HG02588 (cell line): ENCODE results near the gene RNU1-2.
"Not testable (repeated sequence)": the region's sequence is repeated elsewhere in the genome, so short reads cannot be mapped to it uniquely, and the experiment has no call there.

Source experiments
- ATAC-seq: cut with Tn5 transposase; IDR thresholded peaks from one replicate; pipeline ENCODE4 v1.9.1; 2021; ENCODE audit warnings: mild to moderate bottlenecking, moderate library complexity; ENCODE audit not compliant: unreplicated experiment

RNU1-2 gene

DNA sequence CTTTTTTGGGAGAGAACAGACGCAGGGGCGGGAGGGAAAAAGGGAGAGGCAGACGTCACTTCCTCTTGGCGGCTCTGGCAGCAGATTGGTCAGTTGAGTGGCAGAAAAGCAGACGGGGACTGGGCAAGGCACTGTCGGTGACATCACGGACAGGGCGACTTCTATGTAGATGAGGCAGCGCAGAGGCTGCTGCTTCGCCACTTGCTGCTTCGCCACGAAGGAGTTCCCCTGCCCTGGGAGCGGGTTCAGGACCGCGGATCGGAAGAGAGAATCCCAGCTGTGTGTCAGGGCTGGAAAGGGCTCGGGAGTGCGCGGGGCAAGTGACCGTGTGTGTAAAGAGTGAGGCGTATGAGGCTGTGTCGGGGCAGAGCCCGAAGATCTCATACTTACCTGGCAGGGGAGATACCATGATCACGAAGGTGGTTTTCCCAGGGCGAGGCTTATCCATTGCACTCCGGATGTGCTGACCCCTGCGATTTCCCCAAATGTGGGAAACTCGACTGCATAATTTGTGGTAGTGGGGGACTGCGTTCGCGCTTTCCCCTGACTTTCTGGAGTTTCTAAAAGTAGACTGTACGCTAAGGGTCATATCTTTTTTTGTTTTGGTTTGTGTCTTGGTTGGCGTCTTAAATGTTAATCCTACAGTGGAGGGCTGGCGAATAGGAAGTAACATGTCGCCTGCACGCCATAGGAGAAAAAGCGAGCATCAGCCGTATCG, at the start of gene RNU1-2:
Gene RNU1-2 (plus strand): TSS at position 383 of the 718 bp plus-strand sequence.
- ATAC-seq = peak; percentile 92

DNA sequence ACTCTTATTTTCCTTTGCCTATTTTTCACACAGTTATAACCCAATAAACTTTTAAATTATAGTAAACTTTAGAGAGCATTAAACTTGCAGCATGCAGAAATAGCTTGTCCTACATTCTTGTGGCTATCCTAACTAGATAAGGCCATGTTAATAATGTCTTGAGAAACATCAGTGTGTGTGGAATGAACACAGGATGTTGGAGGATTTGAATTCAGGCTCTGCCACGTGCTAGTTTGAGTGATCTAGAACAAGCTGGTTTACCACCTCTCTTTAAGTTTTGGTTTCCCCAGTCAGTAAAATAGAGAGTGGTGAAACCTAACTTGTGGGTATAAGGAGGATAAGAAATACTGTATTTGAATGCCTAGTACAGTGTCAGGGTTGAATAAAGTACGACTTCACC, 39.6 kb upstream of the RNU1-2 start:
- not testable (repeated sequence) for ATAC-seq

DNA sequence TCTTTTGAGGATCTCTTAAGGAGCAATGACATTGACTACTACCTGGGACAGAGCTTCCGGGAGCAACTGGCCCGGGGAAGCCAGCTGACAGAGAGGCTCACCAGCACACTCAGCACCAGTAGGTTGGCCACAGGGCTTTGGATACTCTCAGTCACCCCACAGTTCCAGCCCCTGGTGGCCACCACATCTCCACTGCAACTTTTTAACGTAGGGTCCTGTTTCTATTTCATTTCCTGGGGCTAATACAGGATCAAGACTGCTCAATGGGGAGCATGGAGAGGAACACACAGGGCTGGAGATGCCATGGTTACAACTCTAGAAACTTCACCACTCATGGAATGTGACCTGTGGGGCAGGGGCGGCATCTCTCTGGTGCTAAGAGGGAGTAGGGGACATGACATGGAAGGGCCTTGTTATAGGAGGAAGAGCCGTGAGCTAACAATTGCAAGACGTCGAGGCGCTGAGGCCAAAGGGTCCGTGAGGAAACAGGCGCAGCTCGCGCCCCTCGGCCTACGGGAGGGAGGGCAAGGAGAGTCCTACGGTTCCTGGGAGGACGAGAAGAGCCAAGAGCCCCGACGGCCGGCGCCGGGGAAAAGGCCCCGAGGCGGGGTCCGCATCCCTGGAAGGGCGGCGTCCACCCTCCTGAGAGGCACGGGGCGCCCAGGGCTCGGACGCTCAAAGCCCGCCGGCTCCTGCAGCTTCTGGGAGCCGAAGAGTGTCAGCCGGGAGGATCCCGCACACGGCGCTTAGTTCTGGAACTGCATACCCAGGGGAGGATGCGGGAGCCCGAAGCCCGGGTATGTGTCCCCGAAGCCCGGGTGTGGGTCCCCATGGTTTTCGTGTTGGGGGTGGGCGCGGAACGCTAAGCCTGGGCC, 36.4 kb upstream of the RNU1-2 start:
- ATAC-seq = not testable (repeated sequence)

DNA sequence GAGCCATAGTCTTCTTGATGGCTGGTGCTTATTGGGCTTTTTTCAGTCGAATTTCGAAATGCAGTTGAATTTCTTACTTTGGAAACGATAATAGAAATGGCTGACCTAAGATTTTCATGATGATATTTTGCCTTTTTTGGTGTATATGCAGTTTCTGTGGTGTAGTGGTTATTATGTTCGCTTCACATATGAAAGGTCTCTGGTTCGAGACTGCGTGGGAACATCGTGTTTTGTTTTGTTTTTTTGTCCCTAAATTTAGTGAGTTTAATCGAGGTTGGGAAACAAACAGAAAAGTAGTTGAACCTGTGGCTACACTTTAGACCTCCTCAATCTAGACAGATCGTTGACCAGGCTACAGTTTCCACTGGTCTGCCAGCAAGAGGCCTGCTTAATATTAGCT, 35.7 kb upstream of the RNU1-2 start:
- ATAC-seq = not testable (repeated sequence)

DNA sequence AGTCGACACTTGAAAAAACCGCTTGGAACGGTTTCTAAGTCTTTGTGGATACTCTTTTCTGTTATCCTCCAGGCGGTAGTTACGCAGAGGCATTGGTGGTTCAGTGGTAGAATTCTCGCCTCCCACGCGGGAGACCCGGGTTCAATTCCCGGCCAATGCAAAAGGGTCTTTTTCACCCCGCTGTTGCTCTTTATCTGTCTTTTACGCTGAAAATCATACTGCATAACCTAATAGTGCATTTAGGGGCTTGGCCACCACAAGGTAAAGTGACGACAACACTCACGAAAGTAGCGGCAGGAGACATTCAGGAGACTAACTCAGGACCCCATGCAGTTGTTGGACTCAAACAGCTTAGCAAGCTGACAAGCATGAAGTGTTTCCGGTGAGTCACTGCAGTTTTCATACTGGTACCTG, 33.9 kb upstream of the RNU1-2 start:
- not testable (repeated sequence) for ATAC-seq

DNA sequence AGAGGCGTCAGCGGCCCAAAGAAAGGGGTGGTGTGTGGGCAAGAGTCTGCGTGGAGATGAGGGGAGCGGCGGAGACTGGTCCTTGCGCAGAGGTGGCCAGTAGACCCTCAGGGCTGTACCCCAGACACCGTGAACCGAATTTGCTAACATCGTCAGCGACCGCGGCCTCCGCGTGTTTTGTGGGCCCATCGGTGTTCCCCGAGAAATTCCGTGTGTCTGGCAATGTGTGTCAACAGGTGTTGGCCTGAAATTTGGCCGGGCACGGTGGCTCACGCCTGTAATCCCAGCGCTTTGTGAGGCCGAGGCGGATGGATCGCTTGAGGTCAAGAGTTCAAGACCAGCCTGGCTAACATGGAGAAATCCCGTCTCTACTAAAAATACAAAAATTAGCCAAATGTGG, 33.4 kb upstream of the RNU1-2 start:
- ATAC-seq = not testable (repeated sequence)

DNA sequence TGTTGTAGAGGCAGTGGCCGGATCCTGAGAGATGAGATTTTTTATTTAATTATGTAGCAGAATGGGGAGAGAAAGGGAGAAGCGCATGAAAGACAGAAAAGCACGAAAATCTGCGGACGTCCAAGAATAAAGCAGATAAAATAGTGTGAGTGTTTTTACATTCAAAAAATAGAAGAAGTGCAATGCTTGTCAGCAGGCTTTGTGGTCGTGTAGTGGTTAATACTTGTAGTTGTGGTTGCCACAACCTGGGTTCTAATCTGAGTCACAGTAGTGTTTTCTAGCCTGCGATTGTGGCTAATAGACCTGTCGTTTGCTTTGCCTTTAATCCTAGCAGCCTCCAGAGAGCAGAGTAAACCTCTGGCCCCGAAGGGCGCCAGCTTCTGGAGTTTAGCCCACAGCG, 32.8 kb upstream of the RNU1-2 start:
- not testable (repeated sequence) for ATAC-seq

DNA sequence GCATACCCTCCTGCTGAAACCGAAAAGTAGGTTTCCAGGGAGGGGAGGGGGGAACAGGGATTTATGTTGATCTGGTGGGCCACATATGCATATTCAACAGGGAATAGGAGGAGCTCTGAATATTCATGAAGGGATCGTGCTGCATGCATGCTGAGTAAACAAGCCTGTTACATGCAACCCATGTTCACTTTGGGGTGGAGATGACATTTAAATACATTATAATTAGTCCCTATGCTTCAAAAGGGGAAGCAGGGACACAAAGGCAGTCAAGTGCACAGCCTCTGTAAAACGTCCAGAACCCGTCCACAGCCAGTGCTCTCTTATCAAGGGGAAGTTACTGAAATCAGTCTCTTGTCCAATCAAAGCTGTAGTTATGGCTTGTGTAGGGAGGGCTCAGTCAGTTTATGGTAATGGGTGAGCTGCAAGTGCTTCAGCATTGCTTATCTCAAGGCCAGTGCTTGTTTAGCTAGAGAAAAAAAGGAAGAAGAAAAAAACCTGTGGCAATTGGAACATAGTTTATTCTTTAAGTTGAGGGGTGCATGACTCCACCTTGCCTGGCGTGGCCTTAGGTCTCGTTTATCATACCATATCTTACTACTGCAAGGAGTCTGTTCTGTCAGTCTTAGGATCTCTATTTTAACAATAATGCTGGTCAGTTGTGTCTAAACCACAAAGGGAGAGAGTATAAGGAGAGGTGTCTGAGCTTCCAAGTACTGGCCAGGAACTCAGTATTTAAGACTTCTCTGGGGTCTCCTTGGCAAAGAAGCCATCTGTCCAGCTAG, 28.7 kb upstream of the RNU1-2 start:
- ATAC-seq = not testable (repeated sequence)

DNA sequence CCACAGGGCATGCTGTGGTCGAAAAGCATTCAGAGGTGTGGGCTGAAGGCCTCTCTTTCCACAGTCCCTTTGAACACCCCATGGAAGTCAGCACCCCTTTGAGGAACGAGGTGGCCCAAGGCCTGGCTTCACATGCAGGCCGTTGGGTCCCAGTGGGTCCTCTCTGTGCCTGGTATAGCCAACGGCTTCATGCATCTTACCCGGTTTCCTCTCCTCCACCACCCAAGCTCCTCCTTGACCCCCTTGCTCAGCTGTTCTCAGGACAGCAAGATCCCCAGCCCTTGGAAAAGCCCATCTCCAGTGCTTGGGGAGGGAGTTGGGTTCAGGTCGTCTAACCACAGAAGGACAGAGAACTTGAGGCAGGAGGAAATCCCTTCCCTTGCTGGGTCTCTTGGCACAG, 27.0 kb upstream of the RNU1-2 start:
- not testable (repeated sequence) for ATAC-seq

DNA sequence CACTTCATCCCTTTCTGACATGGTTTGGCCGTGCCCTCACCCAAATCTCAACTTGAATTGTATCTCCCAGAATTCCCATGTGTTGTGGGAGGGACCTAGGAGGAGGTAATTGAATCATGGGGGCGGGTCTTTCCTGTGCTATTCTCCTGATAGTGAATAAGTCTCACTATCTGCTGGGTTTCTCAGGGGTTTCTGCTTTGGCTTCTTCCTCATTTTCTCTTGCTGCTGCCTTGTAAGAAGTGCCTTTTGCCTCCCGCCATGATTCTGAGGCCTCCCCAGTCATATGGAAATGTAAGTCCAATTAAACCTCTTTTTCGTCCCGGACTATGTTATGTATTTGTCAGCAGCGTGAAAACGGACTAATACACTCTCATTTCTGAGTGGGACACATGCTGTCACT, 25.8 kb upstream of the RNU1-2 start:
- ATAC-seq = not testable (repeated sequence)

DNA sequence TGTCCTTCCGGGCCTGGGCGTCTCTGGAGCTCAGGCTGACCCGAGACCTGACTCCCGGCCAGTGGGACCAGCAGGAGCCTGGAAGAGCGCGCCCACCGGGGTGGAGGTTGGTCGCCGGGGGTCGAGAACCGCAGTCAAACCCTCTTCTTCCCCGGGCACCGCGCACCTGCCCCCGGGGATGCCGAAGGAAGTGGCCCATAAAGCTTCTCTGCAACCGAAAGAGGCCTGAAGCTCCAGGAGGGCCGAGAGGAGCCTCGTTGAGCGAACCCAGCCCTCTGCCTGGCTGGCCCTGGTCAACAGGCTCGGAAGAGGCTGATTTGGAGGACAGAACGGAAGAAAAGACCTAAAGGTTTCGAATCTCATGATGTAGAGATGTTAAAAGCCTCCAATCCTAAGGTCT, 24.6 kb upstream of the RNU1-2 start:
- ATAC-seq = not testable (repeated sequence)

DNA sequence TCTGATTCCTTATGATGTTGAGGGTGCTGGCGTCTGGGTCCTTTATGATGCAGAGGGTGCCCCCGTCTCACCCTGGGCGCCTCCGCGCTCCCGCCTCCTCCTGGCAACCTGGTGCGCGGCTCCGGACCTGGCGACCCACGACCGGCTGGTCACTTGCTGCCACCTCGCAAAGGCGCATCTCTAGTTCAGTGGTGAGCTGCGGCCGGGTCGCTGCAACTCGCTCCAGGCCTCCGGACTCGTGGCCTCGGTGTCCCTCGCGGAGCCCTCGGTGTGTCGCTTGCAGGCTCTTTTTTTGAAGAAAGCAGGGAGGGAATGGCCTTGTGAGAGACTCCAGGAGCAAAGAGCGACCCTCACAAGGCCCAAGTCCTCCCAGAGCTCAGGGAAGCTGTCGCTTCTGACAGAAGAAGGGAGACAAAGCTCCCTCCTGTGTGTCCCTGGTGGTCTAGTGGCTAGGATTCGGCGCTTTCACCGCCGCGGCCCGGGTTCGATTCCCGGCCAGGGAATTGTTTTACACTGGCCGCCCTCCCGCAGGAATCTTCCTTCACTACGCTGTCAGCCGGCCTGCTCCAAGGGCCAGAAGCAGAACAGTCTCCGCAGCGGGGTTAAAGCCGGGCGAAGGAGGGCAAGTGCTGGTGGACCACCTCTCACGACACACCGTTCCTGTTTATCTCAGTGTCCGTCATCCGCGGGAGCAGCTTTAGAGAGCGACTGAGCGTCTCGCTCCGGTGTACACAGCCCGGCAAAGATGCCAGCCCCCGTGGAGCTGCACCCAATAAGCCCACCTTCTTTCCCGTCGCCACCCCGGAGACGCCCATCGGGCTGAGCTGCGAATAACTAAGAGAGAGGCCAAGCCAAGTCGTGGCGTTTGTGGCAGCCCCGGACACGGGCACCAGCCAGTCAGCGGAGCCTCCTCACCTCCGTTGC, 23.4 kb upstream of the RNU1-2 start:
- not testable (repeated sequence) for ATAC-seq

DNA sequence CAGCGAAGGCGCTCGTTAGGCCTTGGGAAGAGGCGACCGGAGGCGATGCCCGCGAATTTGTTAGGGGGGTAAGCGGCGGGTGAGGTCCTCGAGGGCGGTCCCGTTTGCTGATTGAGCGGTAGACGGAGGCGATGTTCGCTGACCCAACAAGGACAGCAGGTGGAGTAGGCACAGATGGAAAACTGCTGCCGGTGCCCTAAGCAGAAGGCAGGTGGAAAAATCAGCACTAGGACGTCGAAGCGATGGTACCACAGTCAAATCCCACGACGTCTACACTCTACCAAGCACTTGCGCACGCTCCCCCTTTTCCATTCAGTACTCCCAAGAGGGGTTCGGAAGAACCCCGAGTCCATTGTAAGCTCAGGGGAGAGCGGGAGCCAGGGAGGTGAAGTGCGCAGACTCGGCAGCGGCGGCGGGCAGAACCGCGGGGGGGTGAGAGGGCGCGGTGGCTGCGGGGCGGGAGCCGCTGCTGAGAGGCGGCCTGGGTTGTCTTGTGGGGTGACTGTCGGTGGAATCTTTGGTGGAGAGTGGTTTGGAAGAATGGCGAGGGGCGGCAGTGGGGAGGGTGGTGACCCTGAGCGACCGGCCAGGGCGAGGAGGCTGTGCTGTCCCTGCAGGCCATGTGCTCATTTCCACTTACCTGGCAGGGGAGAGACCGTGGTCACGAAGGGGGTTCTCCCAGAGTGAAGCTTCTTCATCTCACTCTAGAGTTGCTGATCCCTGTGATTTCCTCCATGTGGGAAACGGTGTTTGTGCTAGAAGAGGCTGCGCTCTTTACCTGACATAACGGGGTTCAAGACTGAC, 22.5 kb upstream of the RNU1-2 start:
- ATAC-seq = not testable (repeated sequence)

DNA sequence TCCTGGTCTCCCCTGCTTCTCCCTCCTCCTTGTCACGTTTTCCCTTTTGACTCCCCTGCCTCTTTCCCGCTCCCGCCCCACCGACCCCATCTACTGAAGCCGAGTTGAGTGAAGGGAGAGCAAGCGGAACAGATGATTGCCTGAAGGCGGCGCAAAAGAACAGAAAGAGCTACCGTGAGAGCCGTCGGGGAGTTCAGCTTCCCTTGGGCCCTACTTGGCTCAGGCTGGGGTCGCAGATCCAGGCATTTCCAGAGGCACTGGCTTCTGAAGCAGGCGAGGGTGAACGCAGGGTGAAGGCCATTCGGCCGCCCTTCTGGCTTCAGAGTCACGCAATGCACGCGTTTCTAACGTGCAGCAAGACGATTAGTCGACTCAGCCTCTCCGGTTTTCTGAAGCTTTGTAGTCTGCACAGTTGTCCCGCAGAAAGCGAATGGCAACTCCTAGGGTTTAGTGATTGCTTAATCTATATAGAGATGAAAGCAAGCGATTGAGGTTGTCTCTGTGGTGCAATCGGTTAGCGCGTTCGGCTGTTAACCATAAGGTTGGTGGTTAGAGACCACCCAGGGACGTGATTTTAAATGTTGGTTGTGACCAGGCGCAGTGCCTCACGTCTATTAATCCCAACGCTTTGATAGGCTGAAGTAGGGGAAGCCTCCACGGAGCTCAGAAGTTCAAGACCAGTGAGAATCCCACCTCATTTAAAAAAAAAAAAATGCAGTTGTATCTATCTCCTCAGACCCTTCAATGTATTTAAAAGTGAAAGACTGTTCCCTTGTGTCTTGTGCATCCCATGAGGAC, 20.6 kb upstream of the RNU1-2 start:
- not testable (repeated sequence) for ATAC-seq

DNA sequence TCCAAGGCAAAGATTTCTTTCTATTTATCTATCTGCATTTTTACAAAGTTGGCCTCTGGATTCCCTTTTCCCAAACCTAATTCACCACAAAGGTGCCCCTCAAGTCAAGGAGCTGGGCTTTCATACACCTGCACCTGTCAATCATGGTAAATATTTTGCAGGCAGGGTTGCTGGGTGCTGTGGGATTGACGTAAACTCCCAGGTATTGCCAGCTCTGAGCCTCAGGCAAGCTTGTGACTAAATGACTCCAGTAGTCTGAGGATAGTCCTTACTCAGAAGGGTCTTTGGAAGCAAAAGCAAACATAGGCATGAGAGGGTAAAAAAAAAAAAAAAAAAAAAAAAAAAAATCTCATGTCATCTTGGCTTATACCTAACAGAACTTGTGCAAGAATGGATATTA, 14.0 kb upstream of the RNU1-2 start:
- not testable (repeated sequence) for ATAC-seq

DNA sequence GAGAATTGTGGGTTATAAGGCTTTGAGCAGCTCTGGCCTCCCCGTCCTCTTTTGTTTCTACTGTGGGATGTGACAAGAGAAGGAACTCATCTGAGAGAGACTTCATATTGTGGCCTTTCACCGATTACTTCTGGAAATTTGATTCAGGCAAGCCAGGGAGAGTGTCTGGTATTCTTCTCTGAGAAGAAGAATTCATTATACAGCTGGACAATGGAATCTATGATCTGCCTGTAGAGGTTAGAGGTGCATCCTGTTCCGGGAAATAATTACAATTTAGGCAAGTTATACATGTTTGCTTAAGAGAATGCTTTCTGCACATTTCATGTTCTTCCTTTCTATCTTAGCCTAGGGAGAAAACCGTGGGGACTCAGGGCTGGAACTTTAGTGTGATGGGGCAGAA, 12.8 kb upstream of the RNU1-2 start:
- ATAC-seq = no peak

DNA sequence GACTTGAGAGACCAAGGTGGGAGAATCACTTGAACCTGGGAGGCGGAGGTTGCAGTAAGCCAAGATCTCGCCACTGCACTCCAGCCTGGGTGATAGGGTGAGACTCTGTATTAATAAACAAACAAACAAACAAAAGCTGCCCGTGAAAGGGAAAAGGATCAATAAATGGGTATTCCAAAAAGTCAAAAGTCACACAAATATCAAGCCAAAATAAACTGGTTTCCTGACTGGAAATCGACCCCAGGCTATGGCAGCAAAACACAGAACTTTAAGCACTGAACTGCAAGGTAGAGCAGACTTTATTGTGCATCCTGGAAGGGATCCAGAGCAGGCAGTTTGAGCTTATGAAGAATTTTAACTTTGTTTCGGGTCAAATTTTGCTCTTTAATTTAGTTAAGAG, 11.3 kb upstream of the RNU1-2 start:
- ATAC-seq = not testable (repeated sequence)

DNA sequence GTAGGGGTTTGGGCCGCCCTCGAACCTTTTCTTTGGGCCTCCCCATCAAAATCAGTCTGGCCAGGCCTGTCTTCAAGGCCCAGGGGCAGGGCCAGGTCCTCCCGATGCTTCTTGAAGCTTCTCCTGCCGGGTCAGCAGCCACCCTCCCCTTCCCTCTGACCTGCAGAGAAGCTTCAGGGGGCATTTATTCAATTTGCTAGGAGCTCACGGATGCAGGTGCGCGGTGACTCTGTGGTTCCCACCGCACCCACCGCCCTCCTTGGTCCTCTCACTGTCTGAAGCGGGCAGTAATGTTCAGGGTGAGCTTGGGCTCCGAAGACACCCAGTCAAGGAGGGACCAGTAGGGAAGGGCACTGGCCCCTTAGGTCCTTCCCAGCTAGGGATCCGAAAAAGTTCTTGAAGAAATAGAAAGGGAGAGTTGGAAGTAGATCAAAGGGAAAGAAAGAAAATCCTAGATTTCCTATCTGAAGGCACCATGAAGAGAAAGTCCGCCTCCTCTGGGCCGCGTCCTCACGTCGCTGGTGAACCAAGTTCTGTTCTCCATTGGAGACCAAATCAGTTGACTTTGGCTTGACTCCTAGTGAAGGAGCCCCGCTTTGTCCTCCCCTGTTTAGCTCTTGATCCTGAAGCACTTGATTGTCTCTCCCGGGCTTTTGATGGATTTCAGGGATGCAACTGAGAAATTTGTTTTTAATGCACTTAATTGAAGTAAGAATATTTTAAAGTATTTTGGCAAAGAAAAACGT, 8.7 kb upstream of the RNU1-2 start:
- ATAC-seq = no peak
